ENCODE results near the gene EXOSC9. TPM values are rescaled to one million over a fixed set of nuclear protein-coding genes. Genes with fewer than 3 reads are reported as not detected.

EXOSC9 gene
- total and polyA plus RNA-seq, 2 of the 8 experiments (the other 6 are each of a cell fraction or from before 2014, with no cell fraction given) = 33.2 to 54.9 TPM

GRCh38 chr4:121776610-121777401, 24.3 kb upstream of the EXOSC9 start:
- Histone ChIP-seq H4K5ac (ENCODE audit: insufficient read length, low read depth, low read length) (no peak overlapping the region), H3K4me3 (ENCODE audit: extremely low read depth in 1 of 4, insufficient read depth in 2 of 4, low read depth in 3 of 4, low read length in 4 of 4) (no peak overlapping the region), H2BK12ac (ENCODE audit: low read depth, low read length) (no peak overlapping the region), H3K56ac (replicated peaks; ENCODE audit: insufficient read length, low read depth, low read length) (no peak overlapping the region), H3K23ac (ENCODE audit: insufficient read length) (no peak overlapping the region), H2AK5ac (ENCODE audit: low read depth, low read length) (no peak overlapping the region), H4K8ac (ENCODE audit: extremely low read depth, insufficient read depth, low read length) (no peak overlapping the region), H3K23me2 (ENCODE audit: low read depth, low read length) (no peaks in the 10 kb centered on the region), H3K14ac (ENCODE audit: insufficient read length) (no peak overlapping the region), H3K36me3 (ENCODE audit: control insufficient read depth in 2 of 4, insufficient read depth in 4 of 4, low read length in 3 of 4) (no peaks in the 10 kb centered on the region), H3K4me2 (ENCODE audit: insufficient read depth in 1 of 2, low read depth in 2 of 2, low read length in 2 of 2) (no peak overlapping the region), H2BK5ac (ENCODE audit: low read depth, low read length) (no peak overlapping the region), H3K4ac (replicated peaks; ENCODE audit: insufficient read length, low read depth, low read length) (no peak overlapping the region), H3K9ac (replicated peaks in 1 of 4; ENCODE audit: extremely low read depth in 1 of 4, low read depth in 3 of 4, low read length in 3 of 4) (no peak overlapping the region), H2AFZ (ENCODE audit: low read length) (no peak overlapping the region), H2BK120ac (replicated peaks; ENCODE audit: low read depth, low read length) (no peak overlapping the region), H3K18ac (ENCODE audit: extremely low read depth, low read length) (no peak overlapping the region), H4K91ac (replicated peaks; ENCODE audit: insufficient read length, low read length) (no peak overlapping the region), H4K20me1 (replicated peaks in 1 of 2; ENCODE audit: control insufficient read depth in 1 of 2, insufficient read depth in 2 of 2, low read length in 2 of 2) (no peaks in the 10 kb centered on the region), H3K79me2 (ENCODE audit: control insufficient read depth in 1 of 2, insufficient read depth in 2 of 2, low read length in 2 of 2) (no peaks in the 10 kb centered on the region), H3K79me1 (ENCODE audit: low read depth, low read length) (no peaks in the 10 kb centered on the region), H2BK15ac (ENCODE audit: low read length) (no peak overlapping the region), H2BK20ac (ENCODE audit: low read length) (no peak overlapping the region), H3K27me3 (replicated peaks in 1 of 4; ENCODE audit: control insufficient read depth in 3 of 4, extremely low read depth in 1 of 4, insufficient read depth in 3 of 4, low read length in 3 of 4) (peaks cover 0 to 2% (median 0%) of the 10 kb centered on the region in 4 experiments; a peak in 1 of 7 replicates), H3K4me1 (replicated peaks in 1 of 4; ENCODE audit: control insufficient read depth in 3 of 4, insufficient read depth in 4 of 4, low read length in 3 of 4) (peaks cover 0 to 2% (median 0%) of the 10 kb centered on the region in 4 experiments; a peak in 1 of 7 replicates), H3K27ac (ENCODE audit: low read depth, low read length) (no peak overlapping the region), H3K9me3 (ENCODE audit: insufficient read depth in 2 of 2, low read depth in 1 of 2, low read length in 1 of 2) (no peaks in the 10 kb centered on the region)
- no peak for DNase-seq (ENCODE audit: low read depth in 1 of 2, low spot score in 2 of 2)
- no peak for FAIRE-seq
- 79% methylated on average over 6 of the region's 6 CpGs; no CpG with 5 or more reads in 1 of the 2 experiments for WGBS, 2 experiments (ENCODE audit: extremely low coverage in 1 of 2, insufficient coverage in 1 of 2, insufficient read length in 1 of 2, insufficient replicate concordance in 2 of 2, low coverage in 1 of 2, low lambda C conversion rate in 2 of 2, missing lambda C conversion rate in 1 of 2)
- CTCF ChIA-PET (ENCODE audit: partially characterized antibody) = interaction anchor here (1.1 to 2.0 kb wide), 2 partner anchors 11 to 55 kb away, joined by 3 to 10 read pairs; partner anchors contain the start of gene SMIM43
- POLR2A ChIA-PET (ENCODE audit: partially characterized antibody) = interaction anchor here (0.6 to 2.3 kb wide), 3 partner anchors 11 to 83 kb away, joined by 3 to 10 read pairs (median 7); partner anchors contain the start of gene SMIM43
- TF ChIP-seq TAF7 (optimal IDR thresholded peaks at IDR 0.05; ENCODE audit: borderline replicate concordance, low read depth, low read length) = no peak
- TF ChIP-seq, protein P1, sequence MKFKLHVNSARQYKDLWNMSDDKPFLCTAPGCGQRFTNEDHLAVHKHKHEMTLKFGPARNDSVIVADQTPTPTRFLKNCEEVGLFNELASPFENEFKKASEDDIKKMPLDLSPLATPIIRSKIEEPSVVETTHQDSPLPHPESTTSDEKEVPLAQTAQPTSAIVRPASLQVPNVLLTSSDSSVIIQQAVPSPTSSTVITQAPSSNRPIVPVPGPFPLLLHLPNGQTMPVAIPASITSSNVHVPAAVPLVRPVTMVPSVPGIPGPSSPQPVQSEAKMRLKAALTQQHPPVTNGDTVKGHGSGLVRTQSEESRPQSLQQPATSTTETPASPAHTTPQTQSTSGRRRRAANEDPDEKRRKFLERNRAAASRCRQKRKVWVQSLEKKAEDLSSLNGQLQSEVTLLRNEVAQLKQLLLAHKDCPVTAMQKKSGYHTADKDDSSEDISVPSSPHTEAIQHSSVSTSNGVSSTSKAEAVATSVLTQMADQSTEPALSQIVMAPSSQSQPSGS (IDR thresholded peaks at IDR 0.05; ENCODE audit: low read length) = no peak
- TF ChIP-seq RBBP5 (IDR thresholded peaks at IDR 0.05; ENCODE audit: borderline replicate concordance, low read depth, low read length) = no peak
- no peak for TF ChIP-seq NANOG (IDR thresholded peaks at IDR 0.05; ENCODE audit: insufficient read depth, low read depth, low read length, poor library complexity, severe bottlenecking)
- no peak for TF ChIP-seq CEBPB (IDR thresholded peaks at IDR 0.05; ENCODE audit: low read depth, low read length)
- TF ChIP-seq ASH2L (IDR thresholded peaks at IDR 0.05; ENCODE audit: low read length) = no peak
- no peak for TF ChIP-seq SIX5 (IDR thresholded peaks at IDR 0.05; ENCODE audit: low read depth, low read length)
- no peak for TF ChIP-seq EZH2 (IDR thresholded peaks at IDR 0.05; ENCODE audit: low read depth, low read length, severe bottlenecking)
- TF ChIP-seq BRCA1 (IDR thresholded peaks at IDR 0.05; ENCODE audit: low read depth, low read length) = no peak
- no peak for TF ChIP-seq SP4 (IDR thresholded peaks at IDR 0.05; ENCODE audit: low read length)
- TF ChIP-seq JUND (IDR thresholded peaks at IDR 0.05; ENCODE audit: low read length) = no peak

All from H1 (cell line).